ENCODE results near the gene ST3GAL3.

The ST3GAL3 gene

DNA sequence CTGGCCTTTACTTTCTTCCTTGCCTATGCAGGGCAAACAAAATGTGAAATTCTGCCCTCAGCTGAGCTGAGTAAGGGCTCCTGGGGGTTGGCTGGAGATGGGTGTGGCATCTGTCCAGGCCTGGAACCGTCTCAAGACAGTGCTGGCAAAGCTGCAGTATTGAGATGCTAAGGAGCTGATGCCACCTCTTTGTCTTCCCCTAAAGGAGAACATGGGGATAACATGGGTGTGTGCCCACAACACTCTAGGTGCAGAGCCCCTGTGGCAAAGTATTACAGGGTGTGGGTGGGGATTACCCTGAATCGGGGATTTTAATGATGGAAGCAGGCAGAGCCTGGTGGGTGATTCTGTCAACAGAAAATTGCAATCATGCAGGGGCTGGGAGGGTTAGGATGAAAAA is 2.5 kb upstream of the ST3GAL3 start:
- peak; percentile 18 for DNase-seq

DNA sequence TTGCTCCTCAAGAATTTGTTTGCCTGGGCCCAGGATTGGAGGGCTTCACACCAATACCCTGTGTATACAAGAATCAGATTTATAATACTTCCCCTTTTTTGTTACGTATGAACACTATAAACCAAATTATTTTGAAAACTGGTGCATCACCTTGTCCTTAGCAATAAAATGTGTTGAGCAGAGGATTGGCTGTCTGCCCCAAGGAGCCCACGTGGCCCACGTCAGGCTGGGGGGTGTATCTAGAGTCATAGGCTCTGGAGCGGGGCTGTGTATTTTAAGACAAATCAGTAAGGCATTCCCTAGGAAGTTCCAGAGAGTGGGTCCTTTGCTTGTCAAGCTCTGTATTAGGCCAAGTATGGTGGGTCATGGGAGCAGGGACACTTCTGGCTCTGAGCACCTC is 2.0 kb upstream of the ST3GAL3 start:
- DNase-seq: peak; percentile 17

DNA sequence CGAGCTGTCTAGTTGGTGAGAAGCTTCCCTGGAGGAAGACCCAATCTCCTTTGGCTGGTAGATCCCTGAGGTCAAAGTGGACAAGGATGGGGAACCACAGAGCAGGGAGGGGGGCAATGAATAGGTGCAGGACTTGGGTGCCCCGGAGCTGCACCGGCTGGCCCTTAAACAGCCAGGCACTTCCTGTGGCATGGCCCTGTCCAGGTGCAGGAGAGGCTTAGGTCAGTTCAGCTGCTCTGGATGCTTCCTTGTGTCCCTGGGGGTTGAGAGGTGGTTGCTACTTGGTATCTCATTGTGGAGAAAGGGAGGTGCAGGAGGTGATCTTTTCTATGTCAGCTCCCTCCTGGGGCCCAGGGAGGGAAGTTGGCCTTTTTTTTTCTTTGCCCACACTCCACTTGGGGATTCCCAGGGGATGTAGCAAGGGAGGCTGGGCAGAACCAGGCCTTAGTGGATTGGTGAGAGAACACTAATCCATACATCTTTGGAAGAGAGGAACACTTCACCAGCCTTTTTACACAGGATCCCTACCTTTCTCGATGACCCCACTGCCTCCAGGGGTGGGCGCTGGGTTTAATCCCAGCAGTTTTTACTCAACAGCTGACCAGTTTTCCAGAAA is 1.2 kb upstream of the ST3GAL3 start:
- DNase-seq: peak; percentile 46

DNA sequence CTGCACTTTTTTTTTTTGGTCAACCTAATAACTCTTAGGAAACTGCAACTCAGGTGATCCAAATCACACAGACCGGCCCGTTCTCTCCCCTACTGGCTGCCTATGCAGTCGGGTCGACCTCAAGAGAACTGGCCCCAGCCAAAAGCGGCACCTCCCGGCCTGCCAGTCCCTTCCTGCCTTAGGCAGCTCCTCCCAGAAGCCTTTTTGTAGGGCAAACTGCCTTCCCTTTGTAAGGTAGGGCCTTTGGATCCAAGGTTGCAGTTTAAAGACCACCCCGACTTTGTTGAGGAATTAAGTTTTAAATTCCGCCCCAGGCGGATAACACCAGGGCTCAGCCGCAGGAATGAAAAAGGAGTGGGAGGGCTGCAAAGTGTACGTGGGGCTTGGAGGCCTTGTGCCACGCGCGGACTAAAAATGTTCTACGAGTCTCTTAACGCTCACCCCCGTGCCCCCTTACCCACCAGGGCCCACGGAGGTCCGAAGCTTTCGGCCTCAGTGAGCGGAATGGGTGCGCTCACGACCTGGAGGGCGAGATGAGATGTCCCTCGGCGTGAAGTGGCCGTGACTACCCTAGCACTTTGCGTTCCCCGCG is 642 bp upstream of the ST3GAL3 start:
- DNase-seq: peak; percentile 53

DNA sequence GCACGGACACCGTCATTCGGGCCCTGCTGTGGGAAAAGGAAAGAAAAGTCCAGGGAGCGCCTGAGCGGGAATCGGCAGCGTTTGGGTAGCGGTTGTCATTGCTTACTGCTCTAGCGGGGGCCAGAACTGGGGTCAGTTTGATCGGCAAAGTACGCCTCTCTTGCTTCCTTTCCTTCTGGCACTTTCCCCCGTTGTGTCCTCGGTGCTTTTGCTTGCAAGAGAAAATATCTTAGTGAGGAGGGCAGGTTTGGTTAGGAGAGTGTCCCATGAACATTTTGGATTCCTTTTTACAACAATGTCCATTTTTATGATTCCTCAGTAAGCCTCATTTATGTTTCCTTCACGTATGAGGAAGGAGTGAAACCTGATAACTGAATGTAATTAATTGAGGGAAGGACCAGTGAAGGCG is 670 bp downstream of the ST3GAL3 start:
- DNase-seq: peak; percentile 80

DNA sequence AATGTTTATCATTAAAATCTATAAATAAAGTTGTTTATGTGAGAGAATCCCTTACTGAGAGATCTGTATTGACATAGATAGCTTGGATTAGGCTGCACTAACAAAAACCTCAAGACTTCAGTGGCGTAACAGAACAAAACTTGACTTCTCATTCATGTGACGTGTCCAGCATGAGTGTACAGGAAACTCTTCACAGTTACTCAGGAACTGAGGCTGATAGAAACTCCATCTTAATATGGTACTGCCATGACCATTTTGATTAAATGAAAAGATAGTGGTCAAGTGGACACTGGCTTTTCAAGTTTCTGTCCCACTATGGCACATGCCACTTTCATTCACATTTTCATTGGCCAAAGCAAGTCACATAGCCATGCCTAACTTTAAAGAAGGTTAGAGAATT is 3.7 kb downstream of the ST3GAL3 start:
- DNase-seq: no peak

DNA sequence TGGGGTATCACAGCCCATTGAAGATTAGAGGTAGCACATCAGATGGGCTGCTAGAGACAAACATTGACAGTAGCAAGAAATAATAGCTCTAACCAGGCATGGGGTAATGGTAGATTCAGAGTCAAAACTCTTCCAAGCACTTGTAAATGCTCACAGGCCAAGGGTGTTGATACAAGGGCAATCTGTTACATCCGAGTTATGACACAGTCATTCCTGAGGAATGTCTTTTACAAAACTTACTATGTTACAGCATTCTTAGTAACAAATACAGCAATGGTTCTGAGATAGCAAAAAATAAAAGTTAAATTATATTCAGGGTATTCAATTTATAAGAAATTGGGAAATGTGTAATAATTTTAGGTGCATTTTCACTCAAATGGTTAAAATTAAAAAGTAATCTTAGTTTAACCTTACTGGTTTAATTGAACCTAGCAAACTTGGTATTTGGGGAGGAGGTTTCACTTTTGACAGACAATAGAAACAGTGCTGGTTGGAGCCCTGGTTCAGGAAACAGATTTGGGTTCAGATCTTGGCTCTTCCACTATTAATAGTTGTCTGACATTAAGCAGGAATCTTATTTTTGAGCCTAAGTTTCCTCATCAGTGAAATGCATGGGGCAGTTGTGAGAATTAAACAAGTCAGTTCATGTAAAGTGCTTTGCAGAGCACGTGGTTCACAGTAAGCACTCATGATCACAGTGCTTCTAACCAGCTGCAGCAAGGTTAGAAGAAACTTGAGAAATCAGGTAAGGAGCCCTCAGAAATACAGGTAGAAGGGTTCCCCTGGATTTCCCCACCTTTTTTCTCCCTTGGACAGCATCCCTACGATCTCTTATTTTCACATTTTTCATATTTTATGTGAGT is 4.4 kb downstream of the ST3GAL3 start:
- DNase-seq: no peak

DNA sequence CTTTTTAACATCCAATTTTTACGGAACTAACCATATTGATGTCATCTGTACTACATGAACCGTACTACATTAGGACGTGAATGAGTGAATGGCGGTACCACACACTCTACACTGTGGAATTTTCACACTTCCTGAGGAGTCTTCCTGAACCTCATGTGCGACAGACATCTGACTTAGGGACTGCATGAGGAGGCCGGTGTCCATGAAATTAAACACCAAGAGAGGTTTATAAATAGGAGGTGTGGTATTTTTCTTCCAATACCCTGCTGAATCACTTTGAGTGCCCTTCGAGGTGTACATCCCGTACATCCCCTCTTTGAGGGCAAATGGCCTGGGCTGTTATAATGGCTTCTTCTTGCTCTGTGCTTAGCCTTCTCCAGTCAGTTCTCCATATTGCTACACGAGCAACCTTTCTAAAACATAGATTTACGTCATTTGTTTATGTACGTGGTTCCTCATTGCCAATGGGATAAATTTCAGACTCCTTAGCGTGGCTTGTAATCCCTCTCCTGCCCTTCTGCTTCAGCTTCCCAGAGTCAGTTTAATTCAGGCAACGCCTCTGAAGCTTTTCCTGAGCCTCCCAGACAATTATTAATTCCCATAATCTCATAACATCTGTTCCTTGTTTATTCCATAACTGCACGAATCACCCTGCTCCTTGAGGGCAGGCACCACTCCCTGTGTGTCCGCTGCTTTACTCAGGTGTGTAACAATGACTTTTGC is 9.4 kb downstream of the ST3GAL3 start:
- DNase-seq: peak; percentile 92

DNA sequence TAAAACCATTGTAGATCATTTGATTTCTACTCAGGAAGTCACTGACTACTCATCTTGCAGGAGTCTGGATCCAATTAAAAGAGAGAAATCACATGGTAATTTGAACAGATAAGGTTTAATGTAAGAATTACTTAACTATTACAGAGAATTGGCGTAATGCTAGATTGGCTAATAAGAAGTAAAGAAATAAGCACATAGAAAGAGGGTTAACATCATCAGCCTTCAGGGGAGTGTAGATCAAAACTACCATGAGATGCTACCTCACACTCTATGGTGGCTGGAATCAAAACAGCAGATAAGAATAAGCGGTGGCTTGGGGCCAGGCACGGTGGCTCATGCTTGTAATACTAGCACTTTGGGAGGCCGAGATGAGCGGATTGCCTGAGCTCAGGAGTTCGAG is 11.7 kb downstream of the ST3GAL3 start:
- DNase-seq: no peak

DNA sequence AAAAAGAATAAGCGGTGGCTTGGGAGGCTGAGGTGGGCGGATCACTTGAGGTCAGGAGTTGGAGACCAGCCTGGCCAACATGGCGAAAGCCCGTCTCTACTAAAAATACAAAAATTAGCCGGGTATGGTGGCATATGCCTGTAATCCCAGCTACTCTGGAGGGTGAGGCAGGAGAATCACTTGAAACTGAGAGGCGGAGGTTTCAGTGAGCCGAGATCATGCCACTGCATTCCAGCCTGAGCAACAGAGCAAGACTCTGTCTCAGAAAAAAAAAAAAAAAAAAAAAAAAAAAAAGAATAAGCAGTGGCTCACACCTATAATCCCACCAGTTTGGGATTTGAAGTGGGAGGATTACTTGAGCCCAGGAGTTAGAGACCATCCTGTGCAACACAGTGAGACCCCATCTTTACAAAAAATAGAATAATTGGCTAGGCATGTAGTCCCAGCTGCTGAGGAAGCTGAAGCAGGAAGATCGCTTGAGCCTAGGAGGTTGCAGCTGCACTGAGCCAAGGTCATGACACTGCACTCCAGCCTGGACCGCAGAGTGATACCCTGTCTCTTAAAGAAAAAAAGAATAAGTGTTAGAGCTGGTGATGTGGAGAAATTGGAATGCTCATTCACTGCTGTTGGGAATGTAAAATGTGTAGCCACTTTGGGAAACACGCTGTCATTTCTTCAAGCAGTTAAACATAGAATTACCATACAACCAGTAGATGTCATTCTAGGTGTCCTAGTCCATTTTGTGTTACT is 12.5 kb downstream of the ST3GAL3 start:
- DNase-seq: peak; percentile 70

DNA sequence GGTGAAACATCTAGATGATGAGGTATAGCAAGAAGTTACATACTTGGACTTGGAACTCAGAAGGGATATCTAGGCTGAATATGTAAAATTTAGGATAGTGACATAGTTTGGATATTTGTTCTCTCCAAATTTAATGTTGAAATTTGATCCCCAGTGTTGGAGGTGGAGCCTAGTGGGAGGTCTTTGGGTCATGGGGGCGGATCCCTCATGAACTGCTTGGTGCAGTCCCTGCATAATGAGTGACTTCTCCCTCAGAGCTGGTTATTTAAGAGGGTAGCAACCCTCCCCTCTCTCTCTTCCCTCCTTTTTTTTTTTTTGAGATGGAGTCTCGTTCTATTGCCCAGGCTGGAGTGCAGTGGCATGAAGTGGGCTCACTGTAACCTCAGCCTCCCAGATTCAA is 15.5 kb downstream of the ST3GAL3 start:
- DNase-seq: no peak

DNA sequence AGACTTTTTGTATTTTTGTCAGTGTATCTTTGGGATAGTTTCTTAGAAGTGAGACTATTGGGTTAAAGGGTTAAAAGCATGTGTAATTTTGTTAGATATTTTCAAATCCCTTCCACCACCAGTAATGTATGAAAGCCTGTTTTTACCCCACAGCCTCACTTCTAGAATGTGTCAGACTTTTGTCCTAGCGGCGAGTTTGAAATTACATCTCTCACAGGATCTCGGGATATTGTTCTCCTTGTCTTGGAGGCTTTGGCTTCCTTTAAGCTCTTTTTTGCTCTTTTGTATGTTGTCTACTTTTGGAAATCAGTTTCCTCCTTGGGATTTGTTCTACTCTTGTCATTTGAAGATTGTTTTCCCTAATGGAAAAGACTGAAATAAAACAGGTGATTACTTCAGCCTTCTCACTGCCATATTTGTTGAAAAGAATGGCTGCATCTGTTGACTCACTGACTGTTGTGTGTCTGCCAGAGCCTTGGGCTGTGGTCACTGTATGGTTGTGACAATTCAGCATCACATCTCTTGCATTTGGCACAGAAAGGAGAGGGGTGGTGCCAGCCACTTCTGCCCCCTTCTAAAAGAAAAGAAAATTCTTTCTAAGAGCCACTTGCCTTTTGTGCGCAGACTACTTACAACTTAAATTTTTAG is 22.6 kb downstream of the ST3GAL3 start:
- no peak for DNase-seq

DNA sequence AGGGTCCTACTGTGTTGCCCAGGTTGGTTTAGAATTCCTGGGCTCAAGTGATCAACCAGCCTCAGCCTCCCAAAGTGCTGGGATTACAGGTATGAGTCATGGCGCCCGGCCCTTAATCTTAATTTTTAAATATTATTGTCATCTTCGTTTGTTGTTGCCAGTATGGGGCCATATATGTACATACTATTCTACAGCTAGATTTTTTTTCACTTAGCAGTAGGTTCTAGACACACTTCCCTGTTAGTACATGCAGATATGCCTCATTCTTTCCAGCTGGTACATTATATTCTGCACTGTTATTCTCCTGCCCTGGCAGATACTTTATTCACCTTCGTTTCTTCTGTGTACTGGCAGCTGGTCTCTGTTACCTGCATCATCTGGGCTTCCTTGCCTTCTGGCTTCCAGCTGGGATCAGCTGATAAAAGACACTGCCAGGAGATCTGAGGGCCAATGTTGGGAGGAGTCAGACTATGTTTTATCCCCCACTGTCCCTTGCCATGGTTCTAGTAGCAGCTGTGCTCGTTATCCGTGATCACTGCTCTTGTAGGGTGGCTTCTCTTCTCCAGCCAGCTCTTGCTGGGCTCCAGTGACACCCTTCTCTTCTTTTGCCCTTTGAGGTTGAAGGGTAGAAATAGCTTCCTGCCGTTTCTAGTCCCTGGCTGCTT is 24.7 kb downstream of the ST3GAL3 start:
- DNase-seq: peak; percentile 47

DNA sequence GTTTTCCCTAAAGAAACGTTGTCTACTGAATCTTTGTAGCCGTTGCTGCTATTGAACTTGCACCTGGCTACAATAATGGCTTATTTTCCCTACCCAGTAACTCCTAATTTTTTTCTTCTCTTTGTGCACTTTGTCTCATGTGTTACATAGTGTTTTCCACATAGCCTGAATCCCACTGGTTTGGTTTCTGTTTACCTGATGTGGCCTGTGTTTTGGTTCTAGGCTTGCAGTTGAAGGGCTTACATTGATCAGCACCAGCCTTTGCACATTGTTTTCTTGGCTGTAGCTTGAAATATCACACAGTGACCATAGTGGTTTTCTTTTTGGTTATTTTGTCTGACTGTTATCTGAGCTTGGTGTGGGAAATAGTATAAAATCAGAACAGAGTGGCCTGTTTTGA is 29.5 kb downstream of the ST3GAL3 start:
- no peak for DNase-seq

DNA sequence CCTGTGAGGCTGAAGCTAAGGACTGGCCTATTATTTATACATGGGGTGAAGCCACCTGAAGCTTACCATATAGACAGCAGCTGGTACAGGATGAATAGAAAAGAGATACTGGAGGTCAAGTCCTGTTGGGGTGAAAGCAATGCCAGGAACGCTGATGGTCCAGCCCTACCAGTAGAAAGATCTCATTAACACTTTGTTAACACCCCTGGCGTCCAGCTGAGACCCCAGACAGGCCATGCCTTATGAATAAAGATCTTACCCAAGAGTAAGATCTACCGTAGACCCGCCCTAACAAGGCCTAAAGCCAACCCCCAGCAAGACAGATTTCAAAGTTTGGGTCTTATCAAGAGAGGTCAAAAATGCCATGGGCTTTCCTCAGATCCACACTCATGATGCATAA is 34.7 kb downstream of the ST3GAL3 start:
- DNase-seq: no peak

DNA sequence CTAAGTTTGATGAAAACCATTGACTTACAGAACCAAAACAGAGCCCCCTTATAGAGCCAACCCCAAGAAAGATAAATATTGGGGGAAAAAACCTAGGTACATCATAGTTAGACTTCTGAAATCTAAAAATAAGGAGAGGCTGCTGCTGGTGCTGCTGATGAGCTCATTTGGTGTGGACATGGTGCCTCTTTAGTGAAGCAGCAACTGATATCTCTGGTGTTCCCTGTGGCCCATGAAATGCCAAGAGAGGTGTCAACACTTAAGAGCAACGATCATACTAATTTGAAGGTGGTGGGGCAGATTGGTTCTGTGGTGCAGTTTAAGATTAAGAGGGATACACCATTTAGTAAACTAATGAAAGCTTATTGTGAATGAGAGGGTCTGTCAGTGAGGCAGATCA is 35.9 kb downstream of the ST3GAL3 start:
- no peak for DNase-seq

DNA sequence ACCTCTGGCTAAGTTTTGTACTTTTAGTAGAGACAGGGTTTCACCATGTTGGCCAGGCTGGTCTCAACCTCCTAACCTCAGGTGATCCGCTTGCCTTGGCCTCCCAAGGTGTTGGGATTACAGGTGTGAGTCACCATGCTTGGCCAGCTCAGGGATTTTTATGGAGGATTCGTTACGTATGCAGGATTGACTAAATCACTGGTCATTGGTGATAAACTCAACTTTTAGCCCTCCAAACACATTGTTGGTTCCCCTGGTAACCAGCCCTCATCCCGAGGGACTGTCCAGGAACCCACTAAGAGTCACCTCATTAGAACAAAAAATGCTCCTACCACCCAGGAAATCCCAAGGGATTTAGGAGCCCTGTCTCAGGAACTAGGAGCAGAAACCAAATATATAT is 40.4 kb downstream of the ST3GAL3 start:
- DNase-seq: peak; percentile 13

DNA sequence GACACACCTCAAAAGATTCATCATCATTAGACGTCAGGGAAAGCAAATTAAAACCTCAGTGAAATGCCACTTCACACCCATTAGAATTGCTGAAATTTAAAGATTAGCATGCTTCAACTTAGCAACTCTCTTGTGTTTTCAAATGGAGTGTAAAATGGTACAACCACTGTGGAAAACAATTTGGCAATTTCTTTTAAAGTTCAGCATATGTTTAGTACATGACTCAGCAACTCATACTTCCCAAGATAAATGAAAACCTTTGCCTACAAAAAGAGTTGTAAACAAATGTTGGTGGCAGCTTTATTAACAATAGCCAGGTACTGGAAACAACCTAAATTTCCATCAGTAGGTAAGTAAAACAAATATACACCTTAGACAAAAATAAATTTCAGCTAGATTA is 42.7 kb downstream of the ST3GAL3 start:
- no peak for DNase-seq

DNA sequence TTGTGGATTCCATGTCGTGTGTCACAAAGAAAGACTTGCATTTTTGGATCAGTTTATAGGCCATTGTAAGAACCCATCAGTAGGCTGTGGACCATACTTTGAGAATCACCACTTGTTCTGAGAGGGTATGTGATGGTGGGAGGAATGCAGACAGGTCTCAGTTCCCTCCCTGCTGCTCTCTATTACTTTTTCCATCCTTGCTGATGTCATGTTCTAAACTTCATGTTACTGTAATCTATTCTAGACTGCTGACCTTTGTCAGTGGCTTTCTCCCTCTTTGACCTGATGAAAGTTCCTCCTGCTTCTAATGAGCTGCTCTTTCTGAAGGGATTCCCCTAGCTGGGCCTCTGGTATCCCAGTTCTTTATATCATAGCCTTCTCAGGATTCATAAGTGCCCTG is 46.1 kb downstream of the ST3GAL3 start:
- DNase-seq: no peak

DNA sequence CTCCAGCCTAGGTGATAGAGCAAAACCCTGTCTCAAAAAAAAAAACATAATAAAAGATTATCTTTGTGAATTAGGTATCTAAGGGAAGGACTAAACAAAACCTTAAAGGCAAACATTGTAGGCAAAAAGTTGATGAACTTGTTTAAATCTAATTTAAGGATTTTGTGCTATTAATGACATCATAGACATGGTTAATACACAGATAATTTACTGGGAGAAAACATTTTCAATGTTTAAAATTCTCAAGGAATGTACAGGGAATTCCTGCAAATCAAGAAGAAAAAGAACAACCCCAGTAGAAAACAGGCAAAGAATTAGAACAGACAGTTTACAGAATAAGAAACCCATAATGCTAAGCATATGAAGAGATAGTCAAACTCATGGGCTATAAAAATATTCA is 47.6 kb downstream of the ST3GAL3 start:
- DNase-seq: no peak

DNA sequence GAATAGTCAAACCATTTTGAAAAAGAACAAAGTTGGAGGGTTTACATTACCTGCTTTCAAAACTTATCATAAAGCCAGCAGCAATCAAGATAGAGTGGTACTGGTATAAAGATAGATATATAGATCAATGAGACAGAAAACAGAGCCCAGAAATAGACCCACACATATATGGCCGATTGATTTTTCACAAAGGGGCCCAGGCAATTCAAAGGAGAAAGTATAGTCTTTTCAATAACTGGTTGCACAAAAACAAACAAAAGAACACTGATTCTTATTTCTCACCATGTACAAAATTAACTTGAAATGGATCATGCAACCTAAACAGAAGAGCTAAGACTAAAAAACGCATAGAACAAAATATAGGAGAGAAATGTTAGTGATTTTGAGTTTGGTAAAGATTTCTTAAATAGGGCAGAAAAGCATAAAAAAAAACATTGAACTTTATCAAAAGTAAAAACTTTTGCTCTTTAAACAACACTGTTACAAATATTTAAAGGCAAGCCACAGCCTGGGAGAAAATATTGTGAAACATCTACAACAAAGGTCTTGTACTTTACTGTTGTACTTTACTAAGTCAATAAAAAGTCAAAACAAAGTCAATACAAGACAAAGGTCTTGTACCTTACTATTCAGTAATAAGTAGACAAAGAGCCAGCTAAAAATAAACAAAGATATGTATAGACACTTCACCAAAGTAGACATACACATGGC is 50.2 kb downstream of the ST3GAL3 start:
- no peak for DNase-seq

All from NCI-H82 (cell line).